Loucy (cell line): ENCODE data around the gene EFTUD2.

Experiments used
- EZH2phosphoT487 ChIP-seq: fragments of 200-600 bp; IDR thresholded peaks from 2 replicates; pipeline ENCODE4 v1.6.1; 2018; ENCODE audit warnings: antibody characterized with exemption, mild to moderate bottlenecking, moderate library complexity, borderline replicate concordance
- TF ChIP-seq, protein P1 (sequence below): fragments of 200-600 bp; sonication (generic); conservative IDR thresholded peaks from 2 replicates; pipeline ENCODE4 v1.5.1; 2014; ENCODE audit warnings: mild to moderate bottlenecking, antibody characterized with exemption, low read length

DNA sequence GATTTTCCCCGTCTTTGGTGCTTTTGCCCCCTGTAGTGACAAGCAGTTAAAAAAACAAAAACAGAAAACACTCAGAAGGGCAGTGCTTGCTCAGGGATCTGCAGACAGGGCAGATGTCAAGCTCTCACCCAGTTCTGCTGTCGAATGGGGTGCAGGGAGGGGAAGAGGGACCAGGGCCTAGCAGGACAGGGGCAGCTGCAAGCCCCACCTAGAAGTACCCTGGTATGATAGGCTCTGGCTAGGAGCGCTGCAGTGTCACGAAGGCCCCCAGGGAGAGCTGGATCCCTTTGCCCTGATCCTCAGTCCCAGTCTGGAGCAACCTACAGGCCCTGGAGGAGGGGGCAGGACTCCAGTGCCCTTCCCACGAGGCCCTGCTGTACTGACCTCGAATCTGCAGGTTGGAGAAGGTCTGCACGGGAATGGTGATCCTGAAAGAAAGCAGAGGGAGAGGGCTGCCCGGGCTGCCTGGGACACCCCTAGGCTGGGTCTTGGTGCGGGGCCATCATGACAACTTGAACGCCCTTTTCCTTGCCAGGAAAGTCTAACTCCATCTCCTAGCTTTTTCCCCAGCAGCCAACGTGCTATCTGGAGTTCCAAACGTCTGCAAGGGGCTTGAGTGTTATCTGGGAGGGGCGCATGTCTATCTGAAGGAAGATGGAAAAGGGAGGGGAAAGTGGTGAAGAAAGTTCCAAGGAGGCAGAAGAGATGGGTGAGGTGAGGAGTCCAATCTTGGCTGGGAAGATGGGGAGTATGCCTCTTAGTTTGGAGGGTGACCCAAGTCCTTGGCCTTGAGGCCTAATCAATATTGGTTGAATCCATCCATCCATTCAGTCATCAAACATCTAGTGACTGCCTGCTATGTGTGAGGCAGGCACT, 11.2 kb upstream of the EFTUD2 start:
- TF ChIP-seq, protein P1, sequence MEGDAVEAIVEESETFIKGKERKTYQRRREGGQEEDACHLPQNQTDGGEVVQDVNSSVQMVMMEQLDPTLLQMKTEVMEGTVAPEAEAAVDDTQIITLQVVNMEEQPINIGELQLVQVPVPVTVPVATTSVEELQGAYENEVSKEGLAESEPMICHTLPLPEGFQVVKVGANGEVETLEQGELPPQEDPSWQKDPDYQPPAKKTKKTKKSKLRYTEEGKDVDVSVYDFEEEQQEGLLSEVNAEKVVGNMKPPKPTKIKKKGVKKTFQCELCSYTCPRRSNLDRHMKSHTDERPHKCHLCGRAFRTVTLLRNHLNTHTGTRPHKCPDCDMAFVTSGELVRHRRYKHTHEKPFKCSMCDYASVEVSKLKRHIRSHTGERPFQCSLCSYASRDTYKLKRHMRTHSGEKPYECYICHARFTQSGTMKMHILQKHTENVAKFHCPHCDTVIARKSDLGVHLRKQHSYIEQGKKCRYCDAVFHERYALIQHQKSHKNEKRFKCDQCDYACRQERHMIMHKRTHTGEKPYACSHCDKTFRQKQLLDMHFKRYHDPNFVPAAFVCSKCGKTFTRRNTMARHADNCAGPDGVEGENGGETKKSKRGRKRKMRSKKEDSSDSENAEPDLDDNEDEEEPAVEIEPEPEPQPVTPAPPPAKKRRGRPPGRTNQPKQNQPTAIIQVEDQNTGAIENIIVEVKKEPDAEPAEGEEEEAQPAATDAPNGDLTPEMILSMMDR, result no peak
- TF ChIP-seq EZH2phosphoT487, result no peak
